H1 (cell line): ENCODE data around the gene LEMD2. TPM values are rescaled to one million over a fixed set of nuclear protein-coding genes. Genes with fewer than 3 reads are reported as not detected.

Source experiments
- CTCF ChIA-PET: fragments of 300-600 bp; sonication (Branson Sonifier 250); formaldehyde crosslinking; loops from one replicate; lab custom pipeline; 2021; ENCODE audit not compliant: partially characterized antibody; lab: Charles Lee
- POLR2A ChIA-PET: fragments of 300-600 bp; sonication (Branson Sonifier 250); formaldehyde crosslinking; loops from one replicate; lab custom pipeline; 2021; ENCODE audit warnings: inconsistent platforms; ENCODE audit not compliant: partially characterized antibody; lab: Charles Lee
- DNase-seq, 2 experiments: peaks; one replicate each; pipeline versions ENCODE4 v3.0.0 to v3.0.0-alpha.2; 2010 to 2022; ENCODE audit warnings: low spot score in 2 of 2, low read depth in 1 of 2, mixed read lengths in 1 of 2
- FAIRE-seq: peaks from 2 replicates; lab custom pipeline; 2011; peaks lifted over from hg19 to GRCh38; lab: Jason Lieb, UNC
- H2AFZ ChIP-seq: 2 replicates; pipeline ENCODE4 v1.8.1; 2012; ENCODE audit warnings: low read length, inconsistent platforms
- H2AK5ac ChIP-seq: 2 replicates; pipeline ENCODE4 v1.6.1; 2013; ENCODE audit warnings: low read depth, low read length
- H2BK120ac ChIP-seq: replicated peaks from 2 replicates; pipeline ENCODE3; 2013; ENCODE audit warnings: low read depth, low read length, inconsistent platforms
- H2BK12ac ChIP-seq: 2 replicates; pipeline ENCODE4 v1.6.1; 2013; ENCODE audit warnings: low read depth, low read length
- H2BK15ac ChIP-seq: 2 replicates; pipeline ENCODE4 v1.6.1; 2013; ENCODE audit warnings: low read length
- H2BK20ac ChIP-seq: 2 replicates; pipeline ENCODE4 v1.6.1; 2013; ENCODE audit warnings: low read length
- H2BK5ac ChIP-seq: 2 replicates; pipeline ENCODE4 v1.6.1; 2013; ENCODE audit warnings: low read depth, low read length
- H3K14ac ChIP-seq: 2 replicates; pipeline ENCODE4 v1.6.1; 2013; ENCODE audit warnings: inconsistent platforms; ENCODE audit not compliant: insufficient read length
- H3K18ac ChIP-seq: 2 replicates; pipeline ENCODE4 v1.6.1; 2013; ENCODE audit warnings: low read length; ENCODE audit errors: extremely low read depth
- H3K23ac ChIP-seq: 2 replicates; pipeline ENCODE4 v1.6.1; 2013; ENCODE audit warnings: inconsistent platforms; ENCODE audit not compliant: insufficient read length
- H3K23me2 ChIP-seq: 2 replicates; pipeline ENCODE4 v1.6.1; 2013; ENCODE audit warnings: low read depth, low read length
- H3K27ac ChIP-seq: 2 replicates; pipeline ENCODE4 v1.6.1; 2011; ENCODE audit warnings: low read depth, low read length, inconsistent platforms
- H3K27me3 ChIP-seq, 4 experiments: replicated peaks in 1 of 4; 1 replicate in 1 of 4; 2 replicates in 3 of 4; pipeline versions ENCODE4 v1.6.1 to v1.8.1; 2011 to 2013; ENCODE audit warnings: low read length in 3 of 4, mild to moderate bottlenecking in 3 of 4, inconsistent platforms in 2 of 4, mixed read lengths in 2 of 4, moderate library complexity in 1 of 4; ENCODE audit not compliant: control insufficient read depth in 3 of 4, insufficient read depth in 3 of 4; ENCODE audit errors: extremely low read depth in 1 of 4
- H3K36me3 ChIP-seq, 4 experiments: 2 replicates each; pipeline versions ENCODE4 v1.6.1 to v1.8.1; 2011 to 2013; ENCODE audit warnings: mild to moderate bottlenecking in 4 of 4, low read length in 3 of 4, moderate library complexity in 2 of 4, control low read depth in 1 of 4, inconsistent platforms in 1 of 4; ENCODE audit not compliant: insufficient read depth in 4 of 4, control insufficient read depth in 2 of 4
- H3K4ac ChIP-seq: replicated peaks from 2 replicates; pipeline ENCODE3; 2013; ENCODE audit warnings: low read length, low read depth, mixed read lengths, inconsistent platforms; ENCODE audit not compliant: insufficient read length
- H3K4me1 ChIP-seq, 4 experiments: replicated peaks in 1 of 4; 1 replicate in 1 of 4; 2 replicates in 3 of 4; pipeline versions ENCODE4 v1.6.1 to v1.8.1; 2011 to 2013; ENCODE audit warnings: low read length in 3 of 4, inconsistent platforms in 2 of 4, mixed read lengths in 1 of 4; ENCODE audit not compliant: insufficient read depth in 4 of 4, control insufficient read depth in 3 of 4
- H3K4me2 ChIP-seq, 2 experiments: 2 replicates each; pipeline versions ENCODE4 v1.6.1 to v1.8.1; 2011 to 2013; ENCODE audit warnings: low read depth in 2 of 2, low read length in 2 of 2, control low read depth in 1 of 2, inconsistent platforms in 1 of 2, mild to moderate bottlenecking in 1 of 2; ENCODE audit not compliant: insufficient read depth in 1 of 2
- H3K4me3 ChIP-seq, 4 experiments: fragments of 200-600, 300-600 bp in 1 of 4; sonication (generic), shearing (Covaris generic), sonication (Bioruptor Twin) in 1 of 4; 2 replicates each; pipeline versions ENCODE4 v1.5.1 to v1.8.1; 2011 to 2016; ENCODE audit warnings: low read length in 4 of 4, low read depth in 3 of 4, control low read depth in 2 of 4, inconsistent platforms in 2 of 4, mild to moderate bottlenecking in 2 of 4, mixed read lengths in 1 of 4, moderate library complexity in 1 of 4; ENCODE audit not compliant: insufficient read depth in 2 of 4; ENCODE audit errors: extremely low read depth in 1 of 4
- H3K56ac ChIP-seq: replicated peaks from 2 replicates; pipeline ENCODE3; 2013; ENCODE audit warnings: low read depth, mild to moderate bottlenecking, mixed read lengths, low read length, inconsistent platforms; ENCODE audit not compliant: insufficient read length
- H3K79me1 ChIP-seq: 2 replicates; pipeline ENCODE4 v1.6.1; 2013; ENCODE audit warnings: low read depth, low read length, control low read depth
- H3K79me2 ChIP-seq, 2 experiments: 2 replicates each; pipeline versions ENCODE4 v1.6.1 to v1.8.1; 2012 to 2013; ENCODE audit warnings: low read length in 2 of 2, mild to moderate bottlenecking in 2 of 2, inconsistent platforms in 1 of 2; ENCODE audit not compliant: insufficient read depth in 2 of 2, control insufficient read depth in 1 of 2
- H3K9ac ChIP-seq, 4 experiments: replicated peaks in 1 of 4; 1 replicate in 1 of 4; 2 replicates in 3 of 4; pipeline versions ENCODE4 v1.6.1 to v1.8.1; 2011 to 2013; ENCODE audit warnings: low read depth in 3 of 4, low read length in 3 of 4, control low read depth in 2 of 4, mild to moderate bottlenecking in 2 of 4, moderate library complexity in 2 of 4, inconsistent platforms in 1 of 4; ENCODE audit errors: extremely low read depth in 1 of 4
- H3K9me3 ChIP-seq, 2 experiments: 2 replicates each; pipeline versions ENCODE4 v1.6.1 to v1.8.1; 2012 to 2013; ENCODE audit warnings: mild to moderate bottlenecking in 2 of 2, moderate library complexity in 2 of 2, control low read depth in 1 of 2, inconsistent platforms in 1 of 2, low read depth in 1 of 2, low read length in 1 of 2, mixed read lengths in 1 of 2; ENCODE audit not compliant: insufficient read depth in 2 of 2
- H4K20me1 ChIP-seq, 2 experiments: replicated peaks in 1 of 2; 2 replicates each; pipeline versions ENCODE3 to v1.8.1; 2011 to 2013; ENCODE audit warnings: inconsistent platforms in 2 of 2, low read length in 2 of 2, mild to moderate bottlenecking in 1 of 2; ENCODE audit not compliant: insufficient read depth in 2 of 2, control insufficient read depth in 1 of 2
- H4K5ac ChIP-seq: 2 replicates; pipeline ENCODE4 v1.6.1; 2013; ENCODE audit warnings: low read length, low read depth, mixed read lengths, inconsistent platforms; ENCODE audit not compliant: insufficient read length
- H4K8ac ChIP-seq: 2 replicates; pipeline ENCODE4 v1.8.0; 2013; ENCODE audit warnings: mild to moderate bottlenecking, moderate library complexity, low read length, inconsistent platforms; ENCODE audit not compliant: insufficient read depth; ENCODE audit errors: extremely low read depth
- H4K91ac ChIP-seq: replicated peaks from 2 replicates; pipeline ENCODE3; 2013; ENCODE audit warnings: low read length, mixed read lengths, inconsistent platforms; ENCODE audit not compliant: insufficient read length
- ASH2L ChIP-seq: fragments of 200-600, 300-600 bp; sonication (generic); IDR thresholded peaks from one replicate; pipeline ENCODE4 v1.7.1; 2017; ENCODE audit warnings: low read length
- ATF3 ChIP-seq: IDR thresholded peaks from 2 replicates; pipeline ENCODE4 v1.6.1; 2011; ENCODE audit warnings: low read depth, mild to moderate bottlenecking, low read length; ENCODE audit not compliant: insufficient read depth
- CBX8 ChIP-seq: fragments of 300-800, 300-1000 bp; sonication (generic); IDR thresholded peaks from 2 replicates; pipeline ENCODE4 v1.7.1; 2016; ENCODE audit warnings: low read depth, low read length, borderline replicate concordance
- CHD1 ChIP-seq: IDR thresholded peaks from 2 replicates; pipeline ENCODE4 v1.6.1; 2012; ENCODE audit warnings: low read depth, low read length, improper control_type of control experiment
- CTCF ChIP-seq, 3 experiments: IDR thresholded peaks; 1 replicate in 2 of 3; 2 replicates in 1 of 3; pipeline versions ENCODE4 v1.5.1 to v1.6.1; 2011; ENCODE audit warnings: low read length in 3 of 3, mild to moderate bottlenecking in 3 of 3, inconsistent platforms in 2 of 3, low read depth in 1 of 3, moderate library complexity in 1 of 3; ENCODE audit not compliant: insufficient read depth in 1 of 3; ENCODE audit errors: control extremely low read depth in 1 of 3
- EP300 ChIP-seq, 2 experiments: IDR thresholded peaks; 1 replicate in 1 of 2; 2 replicates in 1 of 2; pipeline ENCODE4 v1.6.1; 2011 to 2012; ENCODE audit warnings: low read depth in 2 of 2, low read length in 2 of 2, mild to moderate bottlenecking in 2 of 2, borderline replicate concordance in 1 of 2, inconsistent platforms in 1 of 2, moderate library complexity in 1 of 2
- EZH2 ChIP-seq: fragments of 200-600 bp; sonication (generic); IDR thresholded peaks from 2 replicates; pipeline ENCODE4 v1.7.1; 2012; ENCODE audit warnings: low read depth, mild to moderate bottlenecking, moderate library complexity, low read length, inconsistent platforms; ENCODE audit not compliant: severe bottlenecking
- SP2 ChIP-seq: IDR thresholded peaks from 2 replicates; pipeline ENCODE4 v1.6.1; 2012; ENCODE audit warnings: mild to moderate bottlenecking, low read length, inconsistent platforms
- TAF1 ChIP-seq: IDR thresholded peaks from 2 replicates; pipeline ENCODE4 v1.6.1; 2011; ENCODE audit warnings: mild to moderate bottlenecking, low read depth, low read length
- WGBS, 2 experiments: shearing (Covaris generic) in 1 of 2; methylation state at CpG; one replicate each; pipeline versions ENCODE4 v1.1.6 to v1.1.7; 2013 to 2015; ENCODE audit warnings: low lambda C conversion rate in 2 of 2, mixed read lengths in 2 of 2, inconsistent platforms in 1 of 2, low coverage in 1 of 2, missing lambda C conversion rate in 1 of 2; ENCODE audit not compliant: insufficient replicate concordance in 2 of 2, insufficient coverage in 1 of 2, insufficient read length in 1 of 2; ENCODE audit errors: extremely low coverage in 1 of 2, missing lambda C conversion rate in 1 of 2; 5-methylcytosine and 5-hydroxymethylcytosine counted together
- polyA plus RNA-seq, 7 experiments: library from polyadenylated mRNA; depleted of rRNA in 3 of 7; stranded (reverse) in 5 of 7; unstranded in 2 of 7; fragments of >200 nt in 5 of 7; fragments of 200-250 nt in 2 of 7; gene quantifications; 1 replicate in 5 of 7; 2 replicates in 1 of 7; 4 replicates in 1 of 7; pipeline versions ENCODE4 v1.2.1 to v1.2.3, GENCODE V29; 2011 to 2013; ENCODE audit warnings: missing spikeins in 2 of 7, mixed read lengths in 2 of 7
- total RNA-seq: library from RNA; stranded (reverse); fragmentation: NEBNext Ultra II Directional; extraction: Animal tissue kit (Norgen Biotek cat#: 25700); gene quantifications from 2 replicates; pipeline ENCODE4 v1.2.1, GENCODE V29; 2021
- TF ChIP-seq, protein P1 (sequence below): IDR thresholded peaks from 2 replicates; pipeline ENCODE4 v1.6.1; 2012; ENCODE audit warnings: inconsistent platforms

LEMD2 gene
- total and polyA plus RNA-seq, 2 of the 8 experiments (the other 6 are each of a cell fraction or from before 2014, with no cell fraction given), result 32.7 to 57.3 TPM

DNA sequence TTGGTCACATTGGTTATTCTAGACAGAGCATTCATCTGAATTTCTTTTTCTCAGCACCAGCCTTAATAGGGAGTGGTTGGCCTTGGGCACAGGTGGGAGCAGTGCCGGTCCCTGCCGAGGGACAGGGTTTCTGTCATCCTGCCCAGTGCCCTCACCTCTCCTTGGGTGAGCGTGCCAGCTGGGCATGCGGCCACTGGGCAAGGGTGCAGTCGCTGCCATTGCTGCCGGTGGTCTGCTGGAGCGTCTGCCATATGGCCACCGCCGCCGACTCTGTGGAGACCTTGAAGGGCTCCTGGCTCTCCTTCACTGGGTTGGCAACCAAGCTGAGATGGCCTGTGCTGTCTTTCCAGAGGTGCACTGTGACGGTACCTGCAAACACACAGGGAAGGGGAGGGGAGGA lies 61.0 kb downstream of the LEMD2 start:
- H2BK5ac ChIP-seq, result no peak overlapping the region
- no peaks in the 10 kb centered on the region for H3K23me2 ChIP-seq
- ChIA-PET POLR2A (interaction anchor here (0.7 to 2.4 kb wide), 4 partner anchors 12 to 55 kb away, joined by 3 to 7 read pairs (median 5); partner anchors contain the start of gene UQCC2), CTCF (interaction anchor here (0.6 to 1.7 kb wide), 8 partner anchors 10 to 231 kb away, joined by 3 to 6 read pairs (median 3); no protein-coding TSS in a partner anchor)
- no peak overlapping the region for H3K4me2 ChIP-seq
- H3K79me1 ChIP-seq, result no peaks in the 10 kb centered on the region
- no peak overlapping the region for H2BK12ac ChIP-seq
- no peaks in the 10 kb centered on the region for H3K79me2 ChIP-seq
- no peak for DNase-seq
- H2AK5ac ChIP-seq, result no peak overlapping the region
- no peak overlapping the region for H3K9ac ChIP-seq
- H3K27ac ChIP-seq, result no peak overlapping the region
- H3K4ac ChIP-seq, result no peak overlapping the region
- no peak overlapping the region for H4K8ac ChIP-seq
- H3K9me3 ChIP-seq, result no peaks in the 10 kb centered on the region; a peak in 1 of 4 replicates
- no peak overlapping the region for H2AFZ ChIP-seq
- no peaks in the 10 kb centered on the region for H3K36me3 ChIP-seq
- H3K56ac ChIP-seq, result no peak overlapping the region
- H4K91ac ChIP-seq, result no peak overlapping the region
- H3K4me1 ChIP-seq, result peaks cover 3 to 8% (median 4%) of the 10 kb centered on the region in 4 experiments; a peak in 6 of 7 replicates
- no peak for FAIRE-seq
- H3K27me3 ChIP-seq, result peaks cover 0 to 6% (median 0%) of the 10 kb centered on the region in 4 experiments; a peak in 3 of 7 replicates
- no peak overlapping the region for H4K5ac ChIP-seq
- 96% methylated on average over 11 of the region's 11 CpGs; no CpG with 5 or more reads in 1 of the 2 experiments for WGBS, 2 experiments
- no peak overlapping the region for H2BK20ac ChIP-seq
- no peak overlapping the region for H3K14ac ChIP-seq
- H2BK15ac ChIP-seq, result no peak overlapping the region; the same call in 1 of the 2 replicates
- no peak overlapping the region; the same call in 1 of the 2 replicates for H3K18ac ChIP-seq
- no peak overlapping the region for H3K23ac ChIP-seq
- H2BK120ac ChIP-seq, result no peak overlapping the region
- no peaks in the 10 kb centered on the region for H4K20me1 ChIP-seq
- H3K4me3 ChIP-seq, result no peak overlapping the region
- TF ChIP-seq EP300 (IDR thresholded peaks at IDR 0.05; ENCODE audit: borderline replicate concordance in 1 of 2, low read depth in 2 of 2, low read length in 2 of 2) (no peak), SP2 (no peak), EZH2 (no peak), CTCF (IDR thresholded peaks at IDR 0.05; ENCODE audit: control extremely low read depth in 1 of 3, insufficient read depth in 1 of 3, low read depth in 1 of 3, low read length in 3 of 3) (no peak), TAF1 (no peak), CBX8 (no peak), ASH2L (no peak), CHD1 (no peak), ATF3 (no peak)
- TF ChIP-seq, protein P1, sequence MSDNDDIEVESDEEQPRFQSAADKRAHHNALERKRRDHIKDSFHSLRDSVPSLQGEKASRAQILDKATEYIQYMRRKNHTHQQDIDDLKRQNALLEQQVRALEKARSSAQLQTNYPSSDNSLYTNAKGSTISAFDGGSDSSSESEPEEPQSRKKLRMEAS, result no peak
